Colonic mucosa (tissue), 4 donors: ENCODE measurements around the gene EP400. TPM values are rescaled to one million over a fixed set of nuclear protein-coding genes. Genes with fewer than 3 reads are reported as not detected.

Source experiments
- DNase-seq: peaks from one replicate; pipeline ENCODE4 v3.0.0-alpha.2; 2020
- H3K27ac ChIP-seq: fragments of 200-600 bp; one replicate; pipeline ENCODE4 v1.8.0; 2021
- H3K27me3 ChIP-seq: fragments of 200-600 bp; one replicate; pipeline ENCODE4 v1.8.0; 2021
- H3K36me3 ChIP-seq: fragments of 200-600 bp; one replicate; pipeline ENCODE4 v1.8.0; 2021
- H3K4me1 ChIP-seq: fragments of 200-600 bp; one replicate; pipeline ENCODE4 v1.8.0; 2021; ENCODE audit warnings: mild to moderate bottlenecking
- H3K4me3 ChIP-seq: fragments of 200-600 bp; one replicate; pipeline ENCODE4 v1.8.0; 2021
- H3K9ac ChIP-seq, 2 donors: one replicate each; pipeline ENCODE4 v1.7.0; 2013; ENCODE audit warnings: control low read depth in 2 of 2, low read depth in 2 of 2, low read length in 2 of 2
- H3K9me3 ChIP-seq: fragments of 200-600 bp; one replicate; pipeline ENCODE4 v1.8.0; 2021
- intact Hi-C: fragments of 100-400 bp; cut with DNase I; formaldehyde crosslinking; loops from one replicate; pipeline ENCODE4 v1.14.1; 2022
- total RNA-seq, 2 donors: library from RNA; stranded (reverse); fragmentation: NEBNext Ultra II Directional in 1 of 2; extraction: Animal tissue kit (Norgen Biotek cat#: 25700) in 1 of 2; gene quantifications; one replicate each; pipeline ENCODE4 v1.2.1, GENCODE V29; 2021
- TF ChIP-seq, protein P1 (sequence below): fragments of 200-600 bp; IDR thresholded peaks from one replicate; pipeline ENCODE4 v1.8.0; 2022; ENCODE audit warnings: antibody characterized with exemption, mild to moderate bottlenecking
- donor health status: healthy.
- donor health status: DM: no; HTN: no; CAD: no.
- donor health status: DM: no; HTN: no; CAD: no.

The EP400 gene
- total RNA-seq, 2 donors from 2014 or later = 23.3 to 39.0 TPM

GRCh38 chr12:131943389-131943788 lies 6.4 kb upstream of the EP400 start:
- intact Hi-C loops = loop anchor here (10.0 kb wide), 2 partner anchors 49 to 89 kb away; partner anchors contain the start of gene ULK1
- Histone ChIP-seq H3K27me3 (no peaks in the 10 kb centered on the region), H3K36me3 (no peaks in the 10 kb centered on the region), H3K4me3 (no peak overlapping the region), H3K9me3 (no peaks in the 10 kb centered on the region), H3K27ac (no peak overlapping the region), H3K4me1 (no peaks in the 10 kb centered on the region), H3K9ac (no peak overlapping the region)
- no peak for DNase-seq
- TF ChIP-seq, protein P1, sequence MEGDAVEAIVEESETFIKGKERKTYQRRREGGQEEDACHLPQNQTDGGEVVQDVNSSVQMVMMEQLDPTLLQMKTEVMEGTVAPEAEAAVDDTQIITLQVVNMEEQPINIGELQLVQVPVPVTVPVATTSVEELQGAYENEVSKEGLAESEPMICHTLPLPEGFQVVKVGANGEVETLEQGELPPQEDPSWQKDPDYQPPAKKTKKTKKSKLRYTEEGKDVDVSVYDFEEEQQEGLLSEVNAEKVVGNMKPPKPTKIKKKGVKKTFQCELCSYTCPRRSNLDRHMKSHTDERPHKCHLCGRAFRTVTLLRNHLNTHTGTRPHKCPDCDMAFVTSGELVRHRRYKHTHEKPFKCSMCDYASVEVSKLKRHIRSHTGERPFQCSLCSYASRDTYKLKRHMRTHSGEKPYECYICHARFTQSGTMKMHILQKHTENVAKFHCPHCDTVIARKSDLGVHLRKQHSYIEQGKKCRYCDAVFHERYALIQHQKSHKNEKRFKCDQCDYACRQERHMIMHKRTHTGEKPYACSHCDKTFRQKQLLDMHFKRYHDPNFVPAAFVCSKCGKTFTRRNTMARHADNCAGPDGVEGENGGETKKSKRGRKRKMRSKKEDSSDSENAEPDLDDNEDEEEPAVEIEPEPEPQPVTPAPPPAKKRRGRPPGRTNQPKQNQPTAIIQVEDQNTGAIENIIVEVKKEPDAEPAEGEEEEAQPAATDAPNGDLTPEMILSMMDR = no peak

DNA sequence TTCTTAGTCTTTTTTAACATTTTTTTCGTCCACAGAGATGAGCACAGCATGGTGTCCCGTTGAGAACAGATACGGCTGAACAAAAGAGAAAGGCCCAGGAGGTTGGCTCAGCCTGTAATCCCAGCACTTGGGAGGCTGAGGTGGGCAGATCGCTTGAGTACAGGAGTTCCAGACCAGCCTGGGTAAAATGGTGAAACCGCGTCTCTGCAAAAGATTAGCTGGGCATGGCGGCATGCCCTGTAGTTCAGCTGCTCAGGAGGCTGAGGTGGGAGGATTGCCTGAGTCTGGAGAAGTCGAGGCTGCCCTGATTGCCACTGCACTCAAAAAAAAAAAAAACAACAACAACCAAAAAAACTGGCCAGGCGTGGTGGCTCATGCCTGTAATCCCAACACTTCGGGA lies 5.9 kb upstream of the EP400 start:
- no peak for DNase-seq
- no peaks in the 10 kb centered on the region for H3K36me3 ChIP-seq
- H3K4me1 ChIP-seq = no peaks in the 10 kb centered on the region
- no peaks in the 10 kb centered on the region for H3K9me3 ChIP-seq
- no peak overlapping the region for H3K9ac ChIP-seq
- H3K4me3 ChIP-seq = no peak overlapping the region
- TF ChIP-seq, protein P1 = no peak
- no peak overlapping the region for H3K27ac ChIP-seq
- no peaks in the 10 kb centered on the region for H3K27me3 ChIP-seq
- intact Hi-C loops = loop anchor here (10.0 kb wide), 2 partner anchors 49 to 89 kb away; partner anchors contain the start of gene ULK1

- no peaks in the 10 kb centered on the region for H3K4me1 ChIP-seq
- no peak overlapping the region for H3K27ac ChIP-seq
- no peaks in the 10 kb centered on the region for H3K9me3 ChIP-seq
- H3K4me3 ChIP-seq = no peak overlapping the region
- no peak overlapping the region for H3K9ac ChIP-seq
- no peaks in the 10 kb centered on the region for H3K27me3 ChIP-seq
- H3K36me3 ChIP-seq = no peaks in the 10 kb centered on the region
- intact Hi-C loops = loop anchor here (10.0 kb wide), 2 partner anchors 50 to 90 kb away; partner anchors contain the start of gene ULK1
- no peak for DNase-seq
- TF ChIP-seq, protein P1 = no peak
These were observed 5.0 kb upstream of the EP400 start for GRCh38 chr12:131944601-131945251.

DNA sequence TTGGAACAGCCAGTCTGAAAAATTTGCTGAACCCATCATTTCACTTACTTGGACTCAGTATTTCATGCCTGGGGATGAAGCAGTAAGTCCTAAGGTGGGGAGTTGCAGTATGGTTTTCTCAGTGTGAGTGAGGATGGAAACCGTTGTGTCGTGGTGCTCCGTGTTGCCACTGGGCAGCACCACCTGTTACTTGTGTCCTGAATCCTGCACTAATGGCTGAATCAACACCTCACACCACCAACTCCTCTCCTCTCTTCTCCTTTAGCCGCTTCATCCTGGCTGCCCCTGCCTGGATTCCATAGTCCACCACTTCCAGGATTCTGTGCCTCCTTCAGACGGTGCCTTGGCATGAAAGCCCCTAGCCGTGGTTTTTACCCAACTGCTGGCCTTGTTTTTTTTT lies 3.0 kb upstream of the EP400 start:
- H3K4me3 ChIP-seq = no peak overlapping the region
- H3K36me3 ChIP-seq = no peaks in the 10 kb centered on the region
- no peak overlapping the region for H3K9ac ChIP-seq
- intact Hi-C loops = loop anchor here (10.0 kb wide), 2 partner anchors 52 to 92 kb away; partner anchors contain the start of gene ULK1
- H3K27ac ChIP-seq = no peak overlapping the region
- H3K27me3 ChIP-seq = no peaks in the 10 kb centered on the region
- H3K9me3 ChIP-seq = no peaks in the 10 kb centered on the region
- H3K4me1 ChIP-seq = no peaks in the 10 kb centered on the region
- no peak for DNase-seq
- TF ChIP-seq, protein P1 = no peak

GRCh38 chr12:131947482-131948027 lies 2.2 kb upstream of the EP400 start:
- Histone ChIP-seq H3K27ac (no peak overlapping the region), H3K4me3 (no peak overlapping the region), H3K9me3 (no peaks in the 10 kb centered on the region), H3K36me3 (no peaks in the 10 kb centered on the region), H3K27me3 (no peaks in the 10 kb centered on the region), H3K4me1 (no peaks in the 10 kb centered on the region), H3K9ac (peak overlapping the region in 1 of 2 donors; percentile 24)
- TF ChIP-seq, protein P1 = no peak
- intact Hi-C loops = loop anchor here (10.0 kb wide), 2 partner anchors 53 to 93 kb away; partner anchors contain the start of gene ULK1
- no peak for DNase-seq
